Measurements from ENCODE around the gene IQGAP3.
A peak's percentile ranks its signal among the peaks of the same experiment; 100 is the strongest.
"Not testable (repeated sequence)": the region's sequence is repeated elsewhere in the genome, so short reads cannot be mapped to it uniquely, and the experiment has no call there.

IQGAP3 gene

GRCh38 chr1:156592910-156593660 lies 20.7 kb upstream of the IQGAP3 start:
- DNase-seq (ENCODE audit: low spot score) = no peak

GRCh38 chr1:156592158-156592909 lies 20.0 kb upstream of the IQGAP3 start:
- DNase-seq (ENCODE audit: low spot score) = no peak

- peak; percentile 82 for DNase-seq (ENCODE audit: low spot score)
Measured at GRCh38 chr1:156591432-156592157, 19.2 kb upstream of the IQGAP3 start, which contains the start of gene NAXE. TSS of gene NAXE (plus strand) at chr1:156591776. CDS start at chr1:156591805, 29 bp downstream.

- no peak for DNase-seq (ENCODE audit: low spot score)
Measured at GRCh38 chr1:156591181-156591431, 18.7 kb upstream of the IQGAP3 start.

GRCh38 chr1:156590326-156591180 lies 18.2 kb upstream of the IQGAP3 start:
- no peak for DNase-seq (ENCODE audit: low spot score)

GRCh38 chr1:156589546-156589945 lies 17.2 kb upstream of the IQGAP3 start:
- DNase-seq (ENCODE audit: low spot score) = no peak

- DNase-seq (ENCODE audit: low spot score) = not testable (repeated sequence)
Measured at GRCh38 chr1:156587927-156588326, 15.6 kb upstream of the IQGAP3 start.

GRCh38 chr1:156586892-156587477 lies 14.6 kb upstream of the IQGAP3 start:
- no peak for DNase-seq (ENCODE audit: low spot score)

- DNase-seq (ENCODE audit: low spot score) = no peak
Measured at GRCh38 chr1:156586323-156586722, 14.0 kb upstream of the IQGAP3 start.

GRCh38 chr1:156584813-156585212 lies 12.4 kb upstream of the IQGAP3 start:
- peak; percentile 87 for DNase-seq (ENCODE audit: low spot score)

GRCh38 chr1:156583821-156584622 lies 11.7 kb upstream of the IQGAP3 start:
- DNase-seq (ENCODE audit: low spot score) = peak; percentile 66

- no peak for DNase-seq (ENCODE audit: low spot score)
Measured at GRCh38 chr1:156582388-156583017, 10.1 kb upstream of the IQGAP3 start.

- no peak for DNase-seq (ENCODE audit: low spot score)
Measured at GRCh38 chr1:156581661-156582387, 9.5 kb upstream of the IQGAP3 start.

- DNase-seq (ENCODE audit: low spot score) = no peak
Measured at GRCh38 chr1:156579472-156579871, 7.1 kb upstream of the IQGAP3 start, which contains the start of gene TTC24. TSS of gene TTC24 (plus strand) at chr1:156579723. CDS start at chr1:156581365, 1,642 bp downstream.

GRCh38 chr1:156578055-156578454 lies 5.7 kb upstream of the IQGAP3 start:
- DNase-seq (ENCODE audit: low spot score) = no peak

- DNase-seq (ENCODE audit: low spot score) = no peak
Measured at GRCh38 chr1:156577550-156577949, 5.2 kb upstream of the IQGAP3 start.

- DNase-seq (ENCODE audit: low spot score) = no peak
Measured at GRCh38 chr1:156574039-156574633, 1.8 kb upstream of the IQGAP3 start.

GRCh38 chr1:156572663-156573018 lies 276 bp upstream of the IQGAP3 start:
- DNase-seq (ENCODE audit: low spot score) = no peak

GRCh38 chr1:156571261-156571852 lies 1.0 kb downstream of the IQGAP3 start:
- DNase-seq (ENCODE audit: low spot score) = no peak
